ENCODE measurements around the gene BRAF. TPM values are rescaled to one million over a fixed set of nuclear protein-coding genes. Genes with fewer than 3 reads are reported as not detected.

The BRAF gene
- total and polyA plus RNA-seq, 8 donors = 24.5 to 35.9 (median 29.6) TPM

- Histone ChIP-seq H3K36me3 (peaks cover 0 to 50% of the 10 kb centered on the region in 2 donors), H3K4me3 (no peak overlapping the region), H3K27me3 (no peaks in the 10 kb centered on the region), H3K4me1 (no peaks in the 10 kb centered on the region), H3K9me3 (no peaks in the 10 kb centered on the region), H3K27ac (no peak overlapping the region)
- TF ChIP-seq CTCF (IDR thresholded peaks at IDR 0.05) = no peak
- no peak for ATAC-seq
- no peak for DNase-seq
- intact Hi-C loops (cut with DNase I) = no loop called here
These were observed 236.4 kb downstream of the BRAF start for GRCh38 chr7:140688341-140688740.

GRCh38 chr7:140686921-140687320 is 237.8 kb downstream of the BRAF start:
- no peak overlapping the region for H3K4me3 ChIP-seq
- H3K9me3 ChIP-seq = no peaks in the 10 kb centered on the region
- ATAC-seq = no peak
- no peak for TF ChIP-seq CTCF (IDR thresholded peaks at IDR 0.05)
- H3K27ac ChIP-seq = no peak overlapping the region
- peaks cover 0 to 54% of the 10 kb centered on the region in 2 donors for H3K36me3 ChIP-seq
- H3K27me3 ChIP-seq = no peaks in the 10 kb centered on the region
- DNase-seq = no peak
- intact Hi-C loops (cut with DNase I) = no loop called here
- H3K4me1 ChIP-seq = no peaks in the 10 kb centered on the region

GRCh38 chr7:140685407-140686087 is 239.2 kb downstream of the BRAF start:
- ATAC-seq = no peak
- DNase-seq = no peak
- Histone ChIP-seq H3K9me3 (no peaks in the 10 kb centered on the region), H3K4me1 (no peaks in the 10 kb centered on the region), H3K27me3 (no peaks in the 10 kb centered on the region), H3K4me3 (no peak overlapping the region), H3K27ac (no peak overlapping the region), H3K36me3 (peaks cover 0 to 65% of the 10 kb centered on the region in 2 donors)
- intact Hi-C loops (cut with DNase I) = no loop called here
- no peak for TF ChIP-seq CTCF (IDR thresholded peaks at IDR 0.05)

- Histone ChIP-seq H3K4me1 (no peaks in the 10 kb centered on the region), H3K36me3 (peaks cover 0 to 70% of the 10 kb centered on the region in 2 donors), H3K9me3 (no peaks in the 10 kb centered on the region), H3K27ac (no peak overlapping the region), H3K27me3 (no peaks in the 10 kb centered on the region), H3K4me3 (no peak overlapping the region)
- DNase-seq (no peak), ATAC-seq (no peak)
- intact Hi-C loops (cut with DNase I) = no loop called here
- TF ChIP-seq CTCF (IDR thresholded peaks at IDR 0.05) = no peak
These were observed 240.4 kb downstream of the BRAF start for GRCh38 chr7:140684066-140684950.

- Histone ChIP-seq H3K27me3 (no peaks in the 10 kb centered on the region), H3K36me3 (peaks cover 0 to 70% of the 10 kb centered on the region in 2 donors), H3K4me3 (no peak overlapping the region), H3K27ac (no peak overlapping the region), H3K9me3 (no peaks in the 10 kb centered on the region), H3K4me1 (no peaks in the 10 kb centered on the region)
- DNase-seq (no peak), ATAC-seq (no peak)
- intact Hi-C loops (cut with DNase I) = no loop called here
- no peak for TF ChIP-seq CTCF (IDR thresholded peaks at IDR 0.05)
These were observed 241.1 kb downstream of the BRAF start for GRCh38 chr7:140683657-140684056.
